Omental fat pad (tissue), 4 donors: Measurements from ENCODE around the gene CYP26B1. TPM values are rescaled to one million over a fixed set of nuclear protein-coding genes. Genes with fewer than 3 reads are reported as not detected.

Experiments used
- ATAC-seq: fragments of 150-250 bp; one replicate; pipeline ENCODE4 v1.9.1; 2016; ENCODE audit warnings: mild to moderate bottlenecking, moderate library complexity; ENCODE audit not compliant: low FRiP score
- DNase-seq: peaks from one replicate; pipeline ENCODE4 v3.0.0-alpha.2; 2019; ENCODE audit warnings: low spot score
- CTCF ChIP-seq, 3 donors: fragments of 450-650 bp; IDR thresholded peaks; one replicate each; pipeline ENCODE4 v1.5.1; 2016 to 2017; ENCODE audit warnings: antibody characterized with exemption in 3 of 3, mild to moderate bottlenecking in 3 of 3, moderate library complexity in 2 of 3
- total RNA-seq, 4 donors: library from RNA; depleted of rRNA; stranded (reverse); fragments of >200 nt; gene quantifications; one replicate each; pipeline ENCODE4 v1.1.0, GENCODE V29; 2016

The CYP26B1 gene
- total RNA-seq, 4 donors from 2014 or later = 10.6 to 36.6 (median 18.8) TPM

GRCh38 chr2:72182547-72182946 lies 34.9 kb upstream of the CYP26B1 start:
- TF ChIP-seq CTCF (IDR thresholded peaks at IDR 0.05) = no peak
- no peak for ATAC-seq
- DNase-seq = no peak

DNA sequence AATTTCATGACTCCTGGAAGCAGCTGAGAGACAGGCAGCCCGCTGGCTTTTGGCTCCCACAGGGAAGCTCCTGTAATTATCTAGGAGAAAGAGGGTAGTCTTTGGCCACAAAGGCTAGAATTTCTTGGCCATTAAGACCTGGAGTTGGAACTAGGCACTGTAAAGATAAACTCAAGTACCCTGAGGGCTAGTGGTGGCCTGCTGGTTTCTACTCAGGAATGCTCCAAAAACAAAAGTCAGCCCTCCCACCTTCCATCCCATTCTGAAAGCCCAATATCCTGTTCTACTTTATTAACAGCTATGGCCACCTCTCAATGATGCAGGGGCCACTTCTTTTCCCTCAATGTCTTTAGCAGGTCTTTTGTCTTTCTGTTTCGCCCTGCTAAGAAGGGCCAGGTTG lies 34.0 kb upstream of the CYP26B1 start:
- TF ChIP-seq CTCF (IDR thresholded peaks at IDR 0.05) = no peak
- DNase-seq = no peak

DNA sequence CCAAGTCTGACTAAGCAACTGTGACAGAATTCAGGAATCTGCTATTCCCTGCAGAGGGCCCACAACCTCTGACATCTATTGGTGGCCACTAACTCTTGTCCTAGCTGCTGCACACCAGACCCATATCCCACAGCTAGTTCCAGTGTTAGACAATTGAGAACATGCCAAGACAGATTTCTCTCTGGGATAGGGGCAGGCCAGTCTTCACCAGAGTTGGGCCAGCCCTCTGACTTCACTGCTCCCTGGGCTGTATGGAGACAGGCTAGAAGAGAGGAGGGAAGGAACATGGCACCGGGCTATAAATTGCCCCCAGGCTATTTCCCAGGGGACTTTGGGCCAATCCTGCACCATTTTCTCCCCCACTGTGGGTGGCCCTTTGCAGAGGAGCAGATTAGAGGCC lies 32.7 kb upstream of the CYP26B1 start:
- ATAC-seq (no peak), DNase-seq (no peak)
- no peak for TF ChIP-seq CTCF (IDR thresholded peaks at IDR 0.05)

More for the DNA sequence above, 34.0 kb upstream of the CYP26B1 start:
- ATAC-seq = no peak

GRCh38 chr2:72178551-72178950 lies 30.9 kb upstream of the CYP26B1 start:
- TF ChIP-seq CTCF (IDR thresholded peaks at IDR 0.05) = no peak
- ATAC-seq = no peak
- no peak for DNase-seq

DNA sequence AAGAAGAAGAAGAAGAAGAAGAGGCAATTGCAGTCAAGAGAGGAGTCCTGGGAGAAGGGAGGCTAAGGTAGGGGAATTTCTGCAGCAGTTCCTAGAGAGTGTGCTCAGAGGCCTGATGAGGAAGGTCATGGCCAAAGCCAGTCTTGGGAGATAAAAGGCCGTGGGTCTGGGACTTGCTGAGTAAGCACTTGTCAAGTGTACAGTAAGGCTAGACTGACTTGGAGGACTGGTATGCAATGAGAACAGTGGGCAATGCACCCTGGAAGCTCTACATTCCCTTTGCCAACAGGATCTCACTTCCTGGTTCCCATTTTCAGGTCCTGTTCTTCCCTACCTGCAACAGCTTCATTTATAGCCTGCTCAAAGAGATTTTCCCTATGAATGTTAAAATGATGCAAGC lies 28.6 kb upstream of the CYP26B1 start:
- DNase-seq (no peak), ATAC-seq (no peak)
- no peak for TF ChIP-seq CTCF (IDR thresholded peaks at IDR 0.05)

DNA sequence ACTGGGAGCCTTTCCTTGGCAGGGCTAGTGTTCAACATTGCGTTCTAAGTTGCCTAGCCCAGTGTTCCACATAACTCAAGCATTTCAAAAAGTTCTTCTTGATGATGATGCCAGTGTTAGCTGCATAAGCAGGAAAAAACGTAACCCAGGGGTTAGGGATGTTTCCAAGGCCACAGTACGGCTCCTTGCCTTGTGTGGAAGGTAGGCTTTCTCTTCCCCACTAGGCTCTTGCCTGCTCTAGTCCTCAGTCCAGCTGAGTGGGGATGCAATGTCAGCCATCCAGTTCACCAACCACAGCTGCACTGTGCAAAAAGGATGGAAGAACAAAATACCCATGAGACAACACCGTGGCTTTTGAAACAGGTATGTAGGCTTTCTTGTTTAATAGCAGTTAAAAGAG lies 28.0 kb upstream of the CYP26B1 start:
- no peak for DNase-seq
- no peak for ATAC-seq
- TF ChIP-seq CTCF (IDR thresholded peaks at IDR 0.05) = no peak

DNA sequence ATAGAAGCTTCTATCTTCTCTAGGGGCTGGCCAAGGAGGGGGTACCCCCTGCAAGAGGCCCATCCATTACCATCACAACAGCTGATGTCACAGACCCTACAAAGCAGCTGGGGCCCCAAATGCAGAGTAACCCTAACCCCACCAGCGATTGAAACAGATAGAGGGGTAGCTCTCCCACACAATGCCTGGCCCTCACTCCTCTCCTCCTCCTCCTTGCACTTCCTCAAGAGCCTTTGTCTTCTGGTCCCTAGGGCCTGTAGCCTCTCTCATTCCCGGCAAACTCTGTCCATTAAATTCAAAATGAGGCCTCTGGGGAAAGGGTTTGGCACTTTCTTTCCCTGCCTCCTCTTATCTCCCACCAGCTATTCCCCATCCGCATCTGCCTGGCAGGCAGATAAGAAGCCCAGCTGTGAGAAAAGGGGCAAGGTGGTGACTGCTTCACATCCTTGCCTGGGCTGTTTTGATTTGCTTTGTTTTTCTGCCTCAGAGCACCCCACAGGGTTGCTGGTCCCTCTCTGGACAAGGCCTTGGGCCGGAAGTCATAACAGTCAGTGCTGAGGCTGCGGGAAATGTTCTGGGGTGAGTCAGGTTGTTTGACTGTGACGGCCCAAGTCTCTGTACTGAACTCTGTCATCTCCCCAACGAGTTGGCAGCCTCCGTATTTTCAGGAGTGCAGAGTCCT lies 26.1 kb upstream of the CYP26B1 start:
- DNase-seq (no peak), ATAC-seq (no peak)
- no peak for TF ChIP-seq CTCF (IDR thresholded peaks at IDR 0.05)
